NCI-H82 treated with DMSO at 0.1 percent for 48 hours (cell line): Measurements from ENCODE around the gene FASTKD3.

Experiments used
- DNase-seq: peaks from one replicate; lab custom pipeline; 2025; ENCODE audit not compliant: unreplicated experiment; lab: John Stamatoyannopoulos, UW

FASTKD3 gene

DNA sequence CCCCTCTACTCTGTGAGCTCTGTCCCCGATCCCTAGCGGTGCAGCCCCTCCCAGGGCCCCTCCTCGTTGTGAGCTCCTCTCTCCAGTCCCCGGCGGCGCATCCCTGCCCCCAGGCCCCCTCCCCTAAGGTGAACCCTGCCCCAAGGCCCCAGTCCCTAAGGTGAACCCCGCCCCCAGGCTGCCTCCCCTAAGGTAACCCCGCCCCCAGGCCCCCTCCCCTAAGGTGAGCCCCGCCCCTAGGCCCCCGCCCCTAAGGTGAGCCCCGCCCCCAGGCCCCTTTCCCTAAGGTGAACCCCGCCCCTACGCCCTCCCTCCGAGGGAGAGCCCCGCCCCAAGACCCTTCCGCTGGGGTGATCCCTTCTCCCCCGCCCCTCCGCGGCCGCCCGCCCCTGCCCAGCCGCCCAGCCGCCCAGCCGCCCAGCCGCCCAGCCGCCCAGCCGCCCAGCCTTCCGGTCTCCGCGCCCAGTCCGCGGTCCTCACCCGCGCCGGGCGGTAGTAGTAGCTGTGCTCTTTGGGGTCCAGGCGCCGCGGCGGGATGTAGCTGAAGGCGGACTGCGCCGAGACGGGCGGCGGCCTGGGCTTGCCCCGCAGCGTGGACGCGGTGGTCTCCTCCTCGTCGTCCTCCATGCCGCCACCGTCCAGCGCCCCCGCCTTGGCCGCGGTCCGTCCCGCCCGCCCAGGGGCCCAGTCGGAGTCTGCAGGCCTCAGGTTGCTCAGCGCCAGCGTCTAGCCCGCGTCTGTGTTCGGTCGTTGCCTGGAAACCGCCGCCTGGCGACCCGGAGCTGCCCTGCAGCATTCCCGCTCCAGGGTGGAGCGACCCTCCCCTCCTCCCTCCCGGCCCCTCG, 18.2 kb downstream of the FASTKD3 start, which contains the start of gene CFAP90:
Gene CFAP90 (minus strand): TSS at position 739 of the 845 bp plus-strand sequence. CDS start 112 bp downstream, at position 627.
- DNase-seq, result peak; percentile 19

DNA sequence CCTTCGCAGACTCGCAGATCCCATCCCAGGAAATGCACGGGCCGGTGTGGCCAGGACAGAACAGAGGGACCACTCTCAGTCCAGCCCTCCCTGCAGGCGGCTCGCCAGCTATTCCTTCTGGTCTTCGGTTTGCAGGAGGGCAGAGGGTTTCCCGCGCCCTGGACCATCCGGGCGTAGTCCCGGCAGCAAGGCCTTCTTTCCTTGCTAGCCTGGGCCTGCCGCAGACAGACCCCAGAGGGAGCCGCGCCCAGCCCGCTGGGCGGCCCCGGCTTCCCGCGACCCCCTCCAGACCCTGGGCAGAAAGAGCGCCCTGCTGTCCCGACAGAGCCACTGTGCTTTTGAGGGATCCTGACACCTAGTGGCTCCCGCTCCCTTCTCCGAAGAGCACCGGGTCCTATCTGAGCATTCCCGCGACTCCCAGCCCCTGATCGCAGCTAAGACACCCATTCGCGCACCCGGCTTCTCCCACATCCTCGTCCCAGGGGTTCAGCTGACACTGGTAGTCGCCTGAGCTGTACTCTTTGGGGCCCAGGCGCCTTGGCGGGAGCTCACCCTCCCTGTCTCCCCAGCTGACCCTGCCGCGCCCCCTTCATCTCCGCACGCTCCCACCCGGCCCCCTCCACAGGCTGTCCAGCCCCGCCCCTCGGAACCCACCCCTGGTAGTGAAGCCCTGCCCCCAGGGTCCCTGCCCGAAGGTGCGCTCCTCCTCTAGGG, 19.0 kb downstream of the FASTKD3 start:
- no peak for DNase-seq

DNA sequence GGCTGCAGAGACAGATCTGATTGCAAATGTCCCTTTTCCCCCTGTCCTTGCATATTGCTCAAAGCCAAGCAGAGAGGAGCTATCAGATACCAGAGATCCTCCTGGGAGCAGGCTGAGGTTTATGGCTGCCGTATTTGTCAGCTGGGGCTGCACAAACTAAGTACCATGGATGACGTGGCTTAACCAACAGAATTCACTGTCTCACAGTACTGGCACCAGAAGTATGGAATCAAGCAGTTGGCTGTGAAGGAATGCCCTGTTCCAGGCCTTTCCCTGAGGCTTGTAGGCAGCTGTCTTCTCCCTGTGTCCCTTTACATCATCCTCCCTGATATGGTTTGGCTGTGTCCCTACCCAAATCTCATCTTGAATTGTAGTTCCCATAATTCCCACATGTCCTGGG, 20.5 kb downstream of the FASTKD3 start:
- DNase-seq, result no peak

DNA sequence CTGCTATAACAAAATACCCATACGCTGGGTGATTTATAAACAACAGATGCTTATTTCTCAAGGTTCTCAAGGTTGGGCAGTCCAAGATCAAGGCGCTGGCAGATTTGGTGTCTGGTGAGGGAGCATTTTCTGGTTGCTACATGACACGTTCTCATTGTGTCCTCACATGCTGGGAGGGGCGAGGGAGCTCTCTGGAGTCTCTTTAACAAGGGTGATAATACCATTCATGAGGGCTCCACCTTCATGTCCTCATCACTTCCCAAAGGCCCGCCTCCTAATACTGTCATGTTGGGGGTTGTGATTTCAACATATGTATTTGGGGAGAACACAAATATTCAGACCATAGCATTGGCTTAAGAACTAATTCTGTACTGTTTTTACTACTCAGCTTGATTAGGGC, 22.5 kb downstream of the FASTKD3 start:
- no peak for DNase-seq

DNA sequence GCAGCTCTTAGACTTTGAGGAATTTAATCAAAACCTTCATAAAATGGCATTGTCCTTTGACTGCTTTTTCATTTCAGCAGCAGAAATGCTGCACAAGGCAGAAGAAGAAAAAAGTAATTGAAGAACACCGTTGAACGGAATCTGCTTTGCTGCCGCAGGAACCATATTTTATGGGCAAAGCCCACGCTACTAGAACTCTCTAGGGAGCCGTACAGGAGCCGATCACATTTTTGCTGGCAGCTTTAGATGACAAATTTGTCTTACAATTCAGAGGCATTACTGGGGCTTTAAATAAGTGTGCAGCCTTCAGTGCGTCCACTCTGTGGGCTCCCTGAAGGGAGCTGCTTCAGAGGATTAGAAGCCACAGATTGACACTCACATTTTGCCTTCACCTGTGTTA, 23.3 kb downstream of the FASTKD3 start:
- no peak for DNase-seq

DNA sequence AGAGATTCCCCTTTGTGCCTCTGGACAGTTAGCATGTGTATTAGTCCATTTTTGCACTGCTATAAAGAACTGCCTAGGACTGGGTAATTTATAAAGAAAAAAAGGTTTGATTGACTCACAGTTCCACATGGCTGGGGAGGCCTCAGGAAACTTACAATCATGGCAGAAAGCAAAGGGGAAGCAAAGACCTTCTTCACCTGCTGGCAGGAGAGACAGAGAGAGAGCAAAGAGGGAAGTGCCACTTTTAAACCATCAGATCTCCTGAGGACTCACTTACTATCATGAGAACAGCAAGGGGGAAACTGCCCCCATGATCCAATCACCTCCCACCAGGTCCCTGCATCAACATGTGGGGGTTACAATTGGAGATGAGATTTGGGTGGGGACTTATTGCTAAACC, 23.9 kb downstream of the FASTKD3 start:
- DNase-seq, result no peak

DNA sequence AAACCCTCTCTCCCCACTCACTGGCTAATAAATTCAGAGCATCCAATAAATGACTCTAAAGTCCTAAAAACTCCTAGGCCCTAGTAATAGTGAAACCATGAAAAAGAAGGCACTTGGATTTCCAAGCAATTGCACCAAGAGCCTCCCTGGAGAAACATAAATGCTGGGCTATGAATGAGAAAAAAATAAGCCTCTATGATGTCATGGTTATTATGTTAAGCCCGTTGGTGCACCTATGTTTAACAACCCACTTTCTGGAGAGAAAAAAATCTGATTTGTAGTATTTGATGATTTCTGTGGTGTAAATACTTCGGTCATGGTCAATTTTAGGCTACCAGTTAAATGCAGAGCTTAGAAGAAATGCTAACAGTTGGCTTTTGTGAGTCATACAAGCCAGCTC, 26.3 kb downstream of the FASTKD3 start:
- DNase-seq, result no peak

DNA sequence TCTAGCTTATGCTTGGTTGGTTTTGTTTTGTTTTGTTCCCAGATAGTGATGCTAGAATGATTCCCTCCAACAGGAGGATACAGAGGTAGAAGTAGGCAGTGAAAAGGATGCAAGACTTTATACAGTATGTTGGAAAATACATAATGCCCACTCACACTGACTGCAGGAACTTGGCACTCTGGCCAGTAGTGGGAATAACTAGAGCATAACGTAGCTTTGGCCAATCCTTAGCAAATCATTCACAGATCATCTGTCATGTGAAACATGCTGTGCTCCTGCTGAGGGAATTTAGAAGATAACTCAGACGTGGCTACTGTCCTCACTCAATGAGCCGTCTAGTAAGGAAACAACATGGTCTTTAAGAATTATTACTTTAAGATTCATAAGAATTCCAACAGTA, 31.4 kb downstream of the FASTKD3 start:
- DNase-seq, result no peak

DNA sequence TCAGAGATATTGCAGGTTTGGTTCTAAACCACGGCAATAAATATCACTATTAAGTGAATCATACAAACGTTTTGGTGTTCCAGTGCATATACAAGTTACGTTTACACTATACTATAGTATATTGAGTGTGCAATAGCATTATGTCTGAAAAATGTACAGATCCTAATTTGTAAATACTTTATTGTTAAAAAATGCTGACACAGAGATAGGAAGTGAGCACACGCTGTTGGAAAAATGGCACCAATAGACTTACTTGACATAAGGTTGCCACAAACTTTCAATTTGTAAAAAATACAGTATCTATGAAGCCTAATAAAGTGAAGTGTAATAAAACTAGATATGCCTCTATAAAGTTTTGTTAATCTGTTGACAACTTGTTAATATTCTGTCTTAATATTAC, 33.8 kb downstream of the FASTKD3 start:
- no peak for DNase-seq

DNA sequence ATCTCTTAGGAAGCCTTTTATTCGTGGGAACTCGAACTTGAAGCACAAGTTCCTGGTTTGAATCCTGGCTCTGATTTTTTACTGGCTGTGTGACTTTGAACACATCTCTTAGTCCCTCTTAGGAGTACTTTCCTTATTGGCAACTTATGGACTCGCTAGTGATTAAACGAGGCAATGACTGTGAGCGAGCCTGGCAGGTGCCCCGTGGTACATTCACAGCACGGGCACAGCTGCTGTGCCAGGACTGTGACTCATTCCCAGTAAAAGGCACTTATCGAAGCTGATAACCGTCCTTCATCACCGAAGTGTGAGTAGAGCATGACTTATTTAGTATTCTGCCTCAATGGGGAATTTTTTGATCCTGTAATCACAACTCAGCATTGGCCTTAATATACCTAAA, 40.6 kb downstream of the FASTKD3 start:
- DNase-seq, result no peak

DNA sequence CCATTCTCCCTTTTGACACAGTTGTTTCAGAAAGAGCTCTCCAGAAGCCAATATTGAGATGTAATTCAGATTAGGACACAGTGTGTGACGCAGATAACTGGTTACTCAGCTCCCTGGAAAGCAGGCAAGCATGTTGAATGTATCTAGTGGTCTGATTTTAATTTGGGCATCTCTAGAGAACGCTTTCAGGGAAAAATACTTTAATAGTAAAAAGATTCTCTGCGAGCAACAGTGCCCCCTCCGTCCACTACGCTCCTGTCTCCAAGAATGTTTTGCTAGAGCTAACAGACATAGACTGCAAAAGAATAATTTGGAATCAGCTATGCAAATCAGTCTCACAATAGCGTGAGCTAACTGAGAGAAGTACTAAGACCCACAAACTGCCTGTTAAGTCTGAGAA, 41.2 kb downstream of the FASTKD3 start:
- no peak for DNase-seq

DNA sequence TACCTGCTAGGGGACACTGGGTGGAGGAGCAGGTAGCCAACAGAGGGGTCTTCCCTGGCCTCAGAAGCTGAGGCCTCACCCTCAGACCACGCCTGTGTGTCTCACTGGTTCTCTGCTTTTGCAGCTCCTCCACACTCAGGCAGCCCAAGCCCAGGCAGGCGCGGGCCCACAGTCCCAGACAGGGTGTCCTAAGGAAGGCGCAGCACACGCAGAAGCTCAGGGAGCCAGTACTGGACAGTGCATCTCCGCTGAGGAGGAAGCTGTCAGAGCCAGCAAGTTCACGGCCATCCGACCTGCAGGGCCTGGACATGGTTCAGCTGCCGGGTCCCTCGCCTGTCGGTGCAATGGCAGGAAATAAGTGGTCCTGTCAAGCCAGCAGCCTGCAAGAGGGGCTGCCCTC, 43.2 kb downstream of the FASTKD3 start:
- DNase-seq, result no peak

DNA sequence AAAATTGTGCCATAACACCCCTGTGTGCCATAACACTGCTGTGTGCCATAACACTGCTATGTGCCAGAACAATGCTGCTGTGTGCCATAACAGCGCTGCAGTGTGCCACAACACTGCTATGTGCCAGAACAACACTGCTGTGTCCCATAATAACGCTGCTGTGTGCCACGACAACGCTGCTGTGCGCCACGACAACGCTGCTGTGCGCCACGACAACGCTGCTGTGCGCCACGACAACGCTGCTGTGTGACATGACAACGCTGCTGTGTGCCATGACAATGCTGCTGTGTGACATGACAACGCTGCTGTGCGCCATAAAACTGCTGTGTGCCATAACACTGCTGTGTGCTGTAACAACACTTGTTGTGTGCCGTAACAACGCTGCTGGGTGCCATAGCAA, 43.8 kb downstream of the FASTKD3 start:
- DNase-seq, result no peak

DNA sequence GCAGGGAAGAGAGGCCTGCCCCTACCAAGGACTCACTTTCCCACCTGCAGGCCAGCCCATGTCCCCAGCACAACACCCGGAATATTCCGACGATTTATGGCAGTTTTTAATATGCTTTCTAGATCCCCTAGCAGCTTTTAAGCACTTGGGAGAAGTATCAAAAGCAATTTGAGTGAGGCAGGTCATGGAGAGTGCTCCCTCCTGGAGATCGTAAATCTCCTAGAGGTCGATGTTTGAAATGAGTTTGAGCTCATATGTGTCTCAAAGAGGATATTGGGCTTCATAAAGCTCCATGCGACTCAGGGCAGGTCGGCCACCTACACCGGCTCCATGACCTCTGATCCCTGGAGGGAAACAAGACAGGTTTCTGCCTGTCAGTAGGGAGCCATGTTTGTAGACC, 45.2 kb downstream of the FASTKD3 start:
- no peak for DNase-seq

DNA sequence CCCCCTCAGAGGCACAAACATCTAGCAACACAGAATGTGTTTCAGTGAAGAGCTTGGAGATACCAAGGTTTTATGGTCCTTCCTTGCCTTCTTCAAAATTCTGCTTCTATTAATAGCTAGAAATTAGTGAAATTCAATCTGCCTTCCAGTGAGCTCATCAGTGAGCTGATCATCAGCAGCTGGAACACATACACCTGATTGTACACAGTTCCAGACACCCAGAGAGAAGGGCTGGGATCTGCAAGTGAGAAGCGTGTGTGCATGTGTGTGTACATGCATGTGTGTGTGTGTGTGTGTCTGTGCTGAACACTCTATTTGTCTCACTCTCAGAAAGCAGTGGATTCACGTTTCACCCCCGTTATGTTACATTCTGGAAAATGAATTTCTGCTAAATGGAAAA, 46.4 kb downstream of the FASTKD3 start:
- no peak for DNase-seq

DNA sequence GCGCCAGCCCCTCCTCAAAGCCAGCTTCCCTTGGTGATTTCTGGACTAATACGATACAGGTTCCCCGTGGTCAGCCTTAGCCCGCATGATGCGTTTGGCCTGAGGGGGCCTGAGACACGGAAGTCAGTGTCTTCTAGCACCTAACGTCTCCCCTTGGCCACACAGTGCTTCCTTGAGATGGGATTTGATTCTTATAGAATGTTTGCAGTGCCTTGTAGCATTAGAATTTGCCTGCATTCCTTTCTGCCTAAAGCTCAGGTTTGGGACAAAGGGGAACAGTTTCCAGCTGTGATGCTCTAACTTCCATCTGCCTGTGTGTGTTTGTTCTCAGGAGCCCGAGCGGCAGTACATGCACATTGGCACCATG, 52.3 kb downstream of the FASTKD3 start:
- no peak for DNase-seq

DNA sequence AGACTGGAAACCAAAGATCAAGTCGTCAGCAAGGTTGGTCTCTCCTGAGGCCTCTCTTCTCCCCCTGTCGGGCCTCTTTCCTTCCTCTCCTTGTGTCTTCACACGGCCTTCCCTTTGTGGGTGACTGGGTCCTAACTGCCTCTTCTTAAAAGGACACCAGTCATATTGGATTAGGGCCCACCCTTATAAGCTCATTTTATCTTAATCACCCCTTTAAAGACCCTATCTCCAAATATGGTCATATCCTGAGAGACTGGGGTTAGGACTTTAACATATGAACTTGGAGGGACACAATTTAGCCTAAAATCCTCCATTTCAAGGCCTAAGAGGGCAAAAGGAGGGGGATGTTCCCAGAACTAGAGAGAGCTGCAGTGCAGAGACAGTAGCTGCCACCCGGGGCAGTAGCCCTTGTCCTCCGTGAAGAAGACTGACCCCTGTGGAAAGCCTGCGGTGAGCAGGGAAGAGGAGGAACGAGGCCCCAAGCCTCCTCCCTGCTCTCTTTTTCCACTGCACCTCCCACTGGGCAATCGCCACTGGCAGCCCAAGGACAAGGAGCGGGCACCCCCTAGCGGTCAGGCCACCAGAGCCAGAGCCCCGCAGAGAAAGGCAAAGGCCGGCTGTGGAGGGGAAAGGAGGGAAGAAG, 52.8 kb downstream of the FASTKD3 start:
- DNase-seq, result peak; percentile 84

DNA sequence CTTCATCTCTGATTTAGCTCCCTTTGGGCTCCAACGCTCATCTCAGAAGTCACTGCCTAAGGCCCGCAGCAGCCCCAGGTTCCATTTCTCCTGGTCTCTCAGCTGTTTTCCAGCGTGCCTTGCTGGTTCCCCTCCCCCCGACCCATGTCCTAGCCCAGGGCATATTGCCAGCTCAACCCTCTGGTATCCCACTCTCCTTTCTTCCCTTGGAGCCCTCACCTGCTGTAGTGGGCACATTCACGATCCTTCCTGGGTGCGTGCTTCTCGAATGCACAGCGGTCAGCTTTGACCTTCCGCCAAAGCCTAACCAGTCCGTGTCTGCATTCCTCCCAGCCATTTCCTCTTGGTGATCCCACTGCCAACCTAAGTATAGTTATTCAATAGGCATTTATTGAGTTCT, 54.0 kb downstream of the FASTKD3 start:
- no peak for DNase-seq

DNA sequence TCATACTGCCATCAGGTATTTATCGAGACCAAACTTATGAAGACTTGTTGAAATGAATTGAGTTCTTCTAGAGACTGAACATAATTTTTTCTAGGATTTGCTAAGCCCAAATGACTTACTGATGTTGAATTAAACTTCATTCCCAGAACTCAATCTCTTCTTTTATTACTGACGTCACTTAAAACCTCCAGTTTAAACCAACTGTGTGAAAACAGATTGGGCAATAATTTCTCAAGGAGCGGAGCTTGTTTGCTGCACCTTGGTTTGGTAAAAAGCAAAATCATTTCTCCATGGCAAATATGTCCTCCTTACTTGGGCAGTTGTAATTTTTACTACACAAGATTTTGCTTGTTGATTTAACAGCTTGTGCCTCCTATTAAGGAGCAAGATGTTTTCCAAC, 55.3 kb downstream of the FASTKD3 start:
- DNase-seq, result no peak

DNA sequence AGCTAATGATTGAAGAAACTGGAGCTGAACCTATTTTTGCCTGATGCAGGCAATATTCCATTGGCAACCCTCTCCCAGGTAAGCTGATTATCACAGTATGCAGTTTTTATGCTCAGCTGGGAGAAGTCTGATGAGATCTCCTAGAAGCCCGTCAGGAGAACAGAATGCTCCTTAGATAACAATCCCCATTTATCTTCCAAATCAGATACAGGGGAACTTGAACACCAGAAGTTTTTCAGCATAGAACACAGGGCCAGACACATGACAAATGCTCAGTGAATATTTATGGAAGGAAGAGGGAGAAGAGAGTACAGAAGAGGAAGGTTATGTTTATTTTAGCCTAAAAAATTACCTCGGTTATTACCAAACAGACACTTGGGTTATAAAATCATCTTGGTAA, 55.8 kb downstream of the FASTKD3 start:
- no peak for DNase-seq

DNA sequence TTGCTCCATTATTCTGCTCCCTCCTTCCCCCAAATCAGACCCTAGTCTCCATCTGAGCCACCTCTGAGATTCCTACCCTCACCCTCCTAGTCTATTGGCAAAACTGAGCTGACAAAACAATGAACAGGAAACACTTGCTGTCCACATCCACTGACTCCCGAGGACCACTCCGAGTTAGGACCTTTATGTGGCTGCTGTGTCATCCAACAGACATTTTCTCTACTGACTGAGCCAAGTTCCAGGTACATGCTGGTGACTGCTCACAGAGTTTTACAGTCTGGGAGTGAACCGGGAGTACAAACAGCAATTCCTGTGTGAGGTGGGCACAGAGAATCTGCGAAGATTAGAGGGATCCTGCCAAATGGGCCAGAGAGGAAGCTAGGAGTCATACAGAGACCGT, 57.1 kb downstream of the FASTKD3 start:
- DNase-seq, result no peak
